HEK293 (cell line): ENCODE data around the gene CAPNS2.

Experiments
- FEZF1 ChIP-seq: fragments of 450-650 bp; formaldehyde crosslinking; IDR thresholded peaks from 2 replicates; pipeline ENCODE4 v1.5.1; 2016; ENCODE audit warnings: missing biosample characterization, missing genetic modification characterization
- REST ChIP-seq: fragments of 450-650 bp; formaldehyde crosslinking; IDR thresholded peaks from 2 replicates; pipeline ENCODE4 v1.5.1; 2016; ENCODE audit warnings: missing biosample characterization, missing genetic modification characterization
- SP3 ChIP-seq: fragments of 450-650 bp; formaldehyde crosslinking; IDR thresholded peaks from 2 replicates; pipeline ENCODE4 v1.5.1; 2016; ENCODE audit warnings: missing biosample characterization, missing genetic modification characterization
- TRIM28 ChIP-seq: IDR thresholded peaks from 2 replicates; pipeline ENCODE4 v1.6.1; 2011; ENCODE audit warnings: low read length, control low read depth, borderline replicate concordance
- ZNF26 ChIP-seq: fragments of 450-650 bp; formaldehyde crosslinking; IDR thresholded peaks from 2 replicates; pipeline ENCODE4 v1.5.1; 2016; ENCODE audit warnings: missing biosample characterization, missing genetic modification characterization
- ZNF350 ChIP-seq: fragments of 450-650 bp; formaldehyde crosslinking; IDR thresholded peaks from 2 replicates; pipeline ENCODE4 v1.5.0; 2017; ENCODE audit warnings: missing biosample characterization, mild to moderate bottlenecking, missing genetic modification characterization
- ZNF423 ChIP-seq: fragments of 450-650 bp; formaldehyde crosslinking; IDR thresholded peaks from 2 replicates; pipeline ENCODE4 v1.5.1; 2016; ENCODE audit warnings: missing biosample characterization, missing genetic modification characterization
- ZNF530 ChIP-seq: fragments of 450-650 bp; formaldehyde crosslinking; IDR thresholded peaks from 2 replicates; pipeline ENCODE4 v1.5.1; 2016; ENCODE audit warnings: low read depth, missing biosample characterization, missing genetic modification characterization
- TF ChIP-seq, protein P1 (sequence below): fragments of 450-650 bp; formaldehyde crosslinking; IDR thresholded peaks from 2 replicates; pipeline ENCODE4 v1.5.1; 2016; ENCODE audit warnings: missing biosample characterization, missing genetic modification characterization
- TF ChIP-seq, protein P2 (sequence below): fragments of 450-650 bp; formaldehyde crosslinking; IDR thresholded peaks from 2 replicates; pipeline ENCODE4 v1.5.1; 2016; ENCODE audit warnings: missing biosample characterization, missing genetic modification characterization

- TF ChIP-seq ZNF26 (tag by site-specific recombination) (no peak), REST (tag by site-specific recombination) (no peak), TRIM28 (no peak), FEZF1 (no peak), SP3 (no peak), ZNF350 (tag by site-specific recombination) (no peak), ZNF530 (tag by site-specific recombination) (no peak), ZNF423 (tag by site-specific recombination) (no peak)
- TF ChIP-seq, protein P1, sequence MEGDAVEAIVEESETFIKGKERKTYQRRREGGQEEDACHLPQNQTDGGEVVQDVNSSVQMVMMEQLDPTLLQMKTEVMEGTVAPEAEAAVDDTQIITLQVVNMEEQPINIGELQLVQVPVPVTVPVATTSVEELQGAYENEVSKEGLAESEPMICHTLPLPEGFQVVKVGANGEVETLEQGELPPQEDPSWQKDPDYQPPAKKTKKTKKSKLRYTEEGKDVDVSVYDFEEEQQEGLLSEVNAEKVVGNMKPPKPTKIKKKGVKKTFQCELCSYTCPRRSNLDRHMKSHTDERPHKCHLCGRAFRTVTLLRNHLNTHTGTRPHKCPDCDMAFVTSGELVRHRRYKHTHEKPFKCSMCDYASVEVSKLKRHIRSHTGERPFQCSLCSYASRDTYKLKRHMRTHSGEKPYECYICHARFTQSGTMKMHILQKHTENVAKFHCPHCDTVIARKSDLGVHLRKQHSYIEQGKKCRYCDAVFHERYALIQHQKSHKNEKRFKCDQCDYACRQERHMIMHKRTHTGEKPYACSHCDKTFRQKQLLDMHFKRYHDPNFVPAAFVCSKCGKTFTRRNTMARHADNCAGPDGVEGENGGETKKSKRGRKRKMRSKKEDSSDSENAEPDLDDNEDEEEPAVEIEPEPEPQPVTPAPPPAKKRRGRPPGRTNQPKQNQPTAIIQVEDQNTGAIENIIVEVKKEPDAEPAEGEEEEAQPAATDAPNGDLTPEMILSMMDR (tag by site-specific recombination), result no peak
- TF ChIP-seq, protein P2, sequence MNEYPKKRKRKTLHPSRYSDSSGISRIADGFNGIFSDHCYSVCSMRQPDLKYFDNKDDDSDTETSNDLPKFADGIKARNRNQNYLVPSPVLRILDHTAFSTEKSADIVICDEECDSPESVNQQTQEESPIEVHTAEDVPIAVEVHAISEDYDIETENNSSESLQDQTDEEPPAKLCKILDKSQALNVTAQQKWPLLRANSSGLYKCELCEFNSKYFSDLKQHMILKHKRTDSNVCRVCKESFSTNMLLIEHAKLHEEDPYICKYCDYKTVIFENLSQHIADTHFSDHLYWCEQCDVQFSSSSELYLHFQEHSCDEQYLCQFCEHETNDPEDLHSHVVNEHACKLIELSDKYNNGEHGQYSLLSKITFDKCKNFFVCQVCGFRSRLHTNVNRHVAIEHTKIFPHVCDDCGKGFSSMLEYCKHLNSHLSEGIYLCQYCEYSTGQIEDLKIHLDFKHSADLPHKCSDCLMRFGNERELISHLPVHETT (tag by site-specific recombination), result no peak
These were observed 1.4 kb upstream of the CAPNS2 start for GRCh38 chr16:55565086-55565485.
